ENCODE measurements around the gene CPNE4. TPM values are rescaled to one million over a fixed set of nuclear protein-coding genes. Genes with fewer than 3 reads are reported as not detected.

CPNE4 gene
- total RNA-seq, 1 donor from 2014 or later, result not detected

GRCh38 chr3:131717493-131717892 is 317.3 kb downstream of the CPNE4 start:
- H3K9ac ChIP-seq (ENCODE audit: low read depth in 1 of 3, low read length in 3 of 3), result no peak overlapping the region
- no peak overlapping the region for H3K4me3 ChIP-seq (ENCODE audit: low read length in 3 of 3)
- H3K9me3 ChIP-seq (ENCODE audit: control insufficient read depth in 3 of 3, low read length in 3 of 3), result no peaks in the 10 kb centered on the region
- H3K27ac ChIP-seq (ENCODE audit: low read depth, low read length), result no peak overlapping the region
- H3K27me3 ChIP-seq (ENCODE audit: control insufficient read depth in 3 of 3, insufficient read depth in 3 of 3, low read length in 3 of 3), result no peaks in the 10 kb centered on the region
- H3K36me3 ChIP-seq (ENCODE audit: control insufficient read depth in 3 of 3, insufficient read depth in 3 of 3, low read length in 3 of 3), result no peaks in the 10 kb centered on the region
- no peaks in the 10 kb centered on the region for H3K4me1 ChIP-seq (ENCODE audit: control insufficient read depth in 3 of 3, insufficient read depth in 3 of 3, low read length in 3 of 3)

GRCh38 chr3:131716943-131717342 is 317.9 kb downstream of the CPNE4 start:
- no peak overlapping the region for H3K9ac ChIP-seq (ENCODE audit: low read depth in 1 of 3, low read length in 3 of 3)
- H3K27ac ChIP-seq (ENCODE audit: low read depth, low read length), result no peak overlapping the region
- H3K36me3 ChIP-seq (ENCODE audit: control insufficient read depth in 3 of 3, insufficient read depth in 3 of 3, low read length in 3 of 3), result no peaks in the 10 kb centered on the region
- no peak overlapping the region for H3K4me3 ChIP-seq (ENCODE audit: low read length in 3 of 3)
- H3K4me1 ChIP-seq (ENCODE audit: control insufficient read depth in 3 of 3, insufficient read depth in 3 of 3, low read length in 3 of 3), result no peaks in the 10 kb centered on the region
- H3K27me3 ChIP-seq (ENCODE audit: control insufficient read depth in 3 of 3, insufficient read depth in 3 of 3, low read length in 3 of 3), result no peaks in the 10 kb centered on the region
- no peaks in the 10 kb centered on the region for H3K9me3 ChIP-seq (ENCODE audit: control insufficient read depth in 3 of 3, low read length in 3 of 3)

- Histone ChIP-seq H3K36me3 (ENCODE audit: control insufficient read depth in 3 of 3, insufficient read depth in 3 of 3, low read length in 3 of 3) (no peaks in the 10 kb centered on the region), H3K27ac (ENCODE audit: low read depth, low read length) (no peak overlapping the region), H3K27me3 (ENCODE audit: control insufficient read depth in 3 of 3, insufficient read depth in 3 of 3, low read length in 3 of 3) (no peaks in the 10 kb centered on the region), H3K9ac (ENCODE audit: low read depth in 1 of 3, low read length in 3 of 3) (no peak overlapping the region), H3K4me3 (ENCODE audit: low read length in 3 of 3) (no peak overlapping the region), H3K4me1 (ENCODE audit: control insufficient read depth in 3 of 3, insufficient read depth in 3 of 3, low read length in 3 of 3) (no peaks in the 10 kb centered on the region), H3K9me3 (ENCODE audit: control insufficient read depth in 3 of 3, low read length in 3 of 3) (no peaks in the 10 kb centered on the region)
Measured at GRCh38 chr3:131716007-131716406, 318.8 kb downstream of the CPNE4 start.

GRCh38 chr3:131714585-131715220 is 320.1 kb downstream of the CPNE4 start:
- H3K27me3 ChIP-seq (ENCODE audit: control insufficient read depth in 3 of 3, insufficient read depth in 3 of 3, low read length in 3 of 3), result no peaks in the 10 kb centered on the region
- H3K4me3 ChIP-seq (ENCODE audit: low read length in 3 of 3), result no peak overlapping the region
- H3K9ac ChIP-seq (ENCODE audit: low read depth in 1 of 3, low read length in 3 of 3), result no peak overlapping the region
- no peaks in the 10 kb centered on the region for H3K36me3 ChIP-seq (ENCODE audit: control insufficient read depth in 3 of 3, insufficient read depth in 3 of 3, low read length in 3 of 3)
- no peaks in the 10 kb centered on the region for H3K4me1 ChIP-seq (ENCODE audit: control insufficient read depth in 3 of 3, insufficient read depth in 3 of 3, low read length in 3 of 3)
- no peak overlapping the region for H3K27ac ChIP-seq (ENCODE audit: low read depth, low read length)
- no peaks in the 10 kb centered on the region for H3K9me3 ChIP-seq (ENCODE audit: control insufficient read depth in 3 of 3, low read length in 3 of 3)

- Histone ChIP-seq H3K4me3 (ENCODE audit: low read length in 3 of 3) (no peak overlapping the region), H3K9ac (ENCODE audit: low read depth in 1 of 3, low read length in 3 of 3) (no peak overlapping the region), H3K27ac (ENCODE audit: low read depth, low read length) (no peak overlapping the region), H3K9me3 (ENCODE audit: control insufficient read depth in 3 of 3, low read length in 3 of 3) (no peaks in the 10 kb centered on the region), H3K4me1 (ENCODE audit: control insufficient read depth in 3 of 3, insufficient read depth in 3 of 3, low read length in 3 of 3) (no peaks in the 10 kb centered on the region), H3K36me3 (ENCODE audit: control insufficient read depth in 3 of 3, insufficient read depth in 3 of 3, low read length in 3 of 3) (no peaks in the 10 kb centered on the region), H3K27me3 (ENCODE audit: control insufficient read depth in 3 of 3, insufficient read depth in 3 of 3, low read length in 3 of 3) (no peaks in the 10 kb centered on the region)
Measured at GRCh38 chr3:131713416-131714123, 321.2 kb downstream of the CPNE4 start.

- H3K36me3 ChIP-seq (ENCODE audit: control insufficient read depth in 3 of 3, insufficient read depth in 3 of 3, low read length in 3 of 3), result no peaks in the 10 kb centered on the region
- H3K27ac ChIP-seq (ENCODE audit: low read depth, low read length), result no peak overlapping the region
- H3K9ac ChIP-seq (ENCODE audit: low read depth in 1 of 3, low read length in 3 of 3), result no peak overlapping the region
- H3K27me3 ChIP-seq (ENCODE audit: control insufficient read depth in 3 of 3, insufficient read depth in 3 of 3, low read length in 3 of 3), result no peaks in the 10 kb centered on the region
- H3K4me3 ChIP-seq (ENCODE audit: low read length in 3 of 3), result no peak overlapping the region
- H3K4me1 ChIP-seq (ENCODE audit: control insufficient read depth in 3 of 3, insufficient read depth in 3 of 3, low read length in 3 of 3), result no peaks in the 10 kb centered on the region
- H3K9me3 ChIP-seq (ENCODE audit: control insufficient read depth in 3 of 3, low read length in 3 of 3), result no peaks in the 10 kb centered on the region
Measured at GRCh38 chr3:131712662-131713061, 322.2 kb downstream of the CPNE4 start.

GRCh38 chr3:131711114-131711768 is 323.6 kb downstream of the CPNE4 start:
- H3K9me3 ChIP-seq (ENCODE audit: control insufficient read depth in 3 of 3, low read length in 3 of 3), result no peaks in the 10 kb centered on the region
- no peak overlapping the region for H3K4me3 ChIP-seq (ENCODE audit: low read length in 3 of 3)
- H3K9ac ChIP-seq (ENCODE audit: low read depth in 1 of 3, low read length in 3 of 3), result no peak overlapping the region
- H3K27ac ChIP-seq (ENCODE audit: low read depth, low read length), result no peak overlapping the region
- H3K4me1 ChIP-seq (ENCODE audit: control insufficient read depth in 3 of 3, insufficient read depth in 3 of 3, low read length in 3 of 3), result no peaks in the 10 kb centered on the region
- H3K36me3 ChIP-seq (ENCODE audit: control insufficient read depth in 3 of 3, insufficient read depth in 3 of 3, low read length in 3 of 3), result no peaks in the 10 kb centered on the region
- no peaks in the 10 kb centered on the region for H3K27me3 ChIP-seq (ENCODE audit: control insufficient read depth in 3 of 3, insufficient read depth in 3 of 3, low read length in 3 of 3)

- H3K9me3 ChIP-seq (ENCODE audit: control insufficient read depth in 3 of 3, low read length in 3 of 3), result no peaks in the 10 kb centered on the region
- H3K27me3 ChIP-seq (ENCODE audit: control insufficient read depth in 3 of 3, insufficient read depth in 3 of 3, low read length in 3 of 3), result no peaks in the 10 kb centered on the region
- H3K9ac ChIP-seq (ENCODE audit: low read depth in 1 of 3, low read length in 3 of 3), result no peak overlapping the region
- H3K4me3 ChIP-seq (ENCODE audit: low read length in 3 of 3), result no peak overlapping the region
- H3K4me1 ChIP-seq (ENCODE audit: control insufficient read depth in 3 of 3, insufficient read depth in 3 of 3, low read length in 3 of 3), result no peaks in the 10 kb centered on the region
- H3K27ac ChIP-seq (ENCODE audit: low read depth, low read length), result no peak overlapping the region
- H3K36me3 ChIP-seq (ENCODE audit: control insufficient read depth in 3 of 3, insufficient read depth in 3 of 3, low read length in 3 of 3), result no peaks in the 10 kb centered on the region
Measured at GRCh38 chr3:131708241-131708640, 326.6 kb downstream of the CPNE4 start.

- H3K4me3 ChIP-seq (ENCODE audit: low read length in 3 of 3), result no peak overlapping the region
- H3K36me3 ChIP-seq (ENCODE audit: control insufficient read depth in 3 of 3, insufficient read depth in 3 of 3, low read length in 3 of 3), result no peaks in the 10 kb centered on the region
- H3K27ac ChIP-seq (ENCODE audit: low read depth, low read length), result no peak overlapping the region
- no peaks in the 10 kb centered on the region for H3K27me3 ChIP-seq (ENCODE audit: control insufficient read depth in 3 of 3, insufficient read depth in 3 of 3, low read length in 3 of 3)
- H3K9ac ChIP-seq (ENCODE audit: low read depth in 1 of 3, low read length in 3 of 3), result no peak overlapping the region
- no peaks in the 10 kb centered on the region for H3K4me1 ChIP-seq (ENCODE audit: control insufficient read depth in 3 of 3, insufficient read depth in 3 of 3, low read length in 3 of 3)
- no peaks in the 10 kb centered on the region for H3K9me3 ChIP-seq (ENCODE audit: control insufficient read depth in 3 of 3, low read length in 3 of 3)
Measured at GRCh38 chr3:131705558-131706051, 329.2 kb downstream of the CPNE4 start.

- Histone ChIP-seq H3K4me3 (ENCODE audit: low read length in 3 of 3) (no peak overlapping the region), H3K9ac (ENCODE audit: low read depth in 1 of 3, low read length in 3 of 3) (no peak overlapping the region), H3K27ac (ENCODE audit: low read depth, low read length) (no peak overlapping the region), H3K36me3 (ENCODE audit: control insufficient read depth in 3 of 3, insufficient read depth in 3 of 3, low read length in 3 of 3) (no peaks in the 10 kb centered on the region), H3K4me1 (ENCODE audit: control insufficient read depth in 3 of 3, insufficient read depth in 3 of 3, low read length in 3 of 3) (no peaks in the 10 kb centered on the region), H3K9me3 (ENCODE audit: control insufficient read depth in 3 of 3, low read length in 3 of 3) (no peaks in the 10 kb centered on the region), H3K27me3 (ENCODE audit: control insufficient read depth in 3 of 3, insufficient read depth in 3 of 3, low read length in 3 of 3) (no peaks in the 10 kb centered on the region)
Measured at GRCh38 chr3:131705099-131705498, 329.7 kb downstream of the CPNE4 start.

All from skeletal muscle tissue (tissue), 4 donors.